ENCODE results near the gene CAB39. TPM values are rescaled to one million over a fixed set of nuclear protein-coding genes. Genes with fewer than 3 reads are reported as not detected.

The CAB39 gene
- polyA plus RNA-seq, 1 of the 3 experiments (the other 2 are of a cell fraction): 15.7 TPM

GRCh38 chr2:230790981-230791380, 78.3 kb downstream of the CAB39 start (continued):
- TF ChIP-seq IRF3 (IDR thresholded peaks at IDR 0.05; ENCODE audit: low read depth, low read length) (no peak), USF1 (IDR thresholded peaks at IDR 0.05; ENCODE audit: borderline replicate concordance, low read depth) (no peak)

GRCh38 chr2:230793572-230794359, 81.1 kb downstream of the CAB39 start:
- Histone ChIP-seq H3K27ac (ENCODE audit: low read depth in 2 of 2, low read length in 1 of 2) (peak overlapping the region; percentile 50 to 92), H2AFZ (ENCODE audit: low read depth) (no peak overlapping the region), H3F3A (replicated peaks; ENCODE audit: insufficient read depth) (peaks cover 37% of the 10 kb centered on the region), H3K9me2 (no peaks in the 10 kb centered on the region), H4K20me1 (ENCODE audit: insufficient read depth) (peaks cover 16% of the 10 kb centered on the region), H3K27me3 (ENCODE audit: insufficient read depth) (no peaks in the 10 kb centered on the region), H3K4me3 (ENCODE audit: low read depth in 2 of 2, low read length in 1 of 2) (peak overlapping the region in 1 of 2 experiments; percentile 47; a peak in 2 of 4 replicates), H3K4me2 (peak overlapping the region; percentile 71), H3K9me3 (no peaks in the 10 kb centered on the region), H3K79me2 (ENCODE audit: insufficient read depth) (peaks cover 27% of the 10 kb centered on the region), H3K9ac (peak overlapping the region; percentile 39), H3K4me1 (ENCODE audit: control insufficient read depth in 1 of 2, insufficient read depth in 2 of 2, low read depth in 1 of 2, low read length in 1 of 2) (peaks cover 8 to 31% of the 10 kb centered on the region in 2 experiments), H3K36me3 (replicated peaks in 1 of 2; ENCODE audit: control insufficient read depth in 1 of 2, insufficient read depth in 2 of 2, low read length in 1 of 2) (peaks cover 20 to 38% of the 10 kb centered on the region in 2 experiments)
- CTCF ChIA-PET: interaction anchor here (1.1 to 2.1 kb wide), 3 partner anchors 16 to 92 kb away, joined by 3 to 8 read pairs (median 6); no protein-coding TSS in a partner anchor
- DNase-seq: no peak
- 43% methylated on average over 8 of the region's 8 CpGs for WGBS (ENCODE audit: low lambda C conversion rate)
- POLR2A ChIA-PET: no interaction called here
- TF ChIP-seq NFIC (IDR thresholded peaks at IDR 0.05; ENCODE audit: borderline replicate concordance): peak; percentile 79
- TF ChIP-seq POLR2AphosphoS5 (IDR thresholded peaks at IDR 0.05; ENCODE audit: low read depth, low read length): peak; percentile 67; the same call in 1 of the 2 replicates
- no peak for TF ChIP-seq RFX5 (IDR thresholded peaks at IDR 0.05; ENCODE audit: low read length)
- 0 out of 2 replicates have a peak, but pooled peaks have one; percentile 33 for TF ChIP-seq ZBTB33 (IDR thresholded peaks at IDR 0.05; ENCODE audit: borderline replicate concordance, low read depth)
- peak; percentile 96 for TF ChIP-seq JUND (IDR thresholded peaks at IDR 0.05)
- peak; percentile 40; the same call in 1 of the 2 replicates for TF ChIP-seq TEAD4 (IDR thresholded peaks at IDR 0.05; ENCODE audit: borderline replicate concordance, insufficient read depth)
- peak; percentile 77; the same call in 1 of the 2 replicates for TF ChIP-seq SIN3A (IDR thresholded peaks at IDR 0.05; ENCODE audit: borderline replicate concordance, low read depth, low read length)
- TF ChIP-seq USF1 (IDR thresholded peaks at IDR 0.05; ENCODE audit: borderline replicate concordance, low read depth): no peak
- no peak for TF ChIP-seq RAD21 (IDR thresholded peaks at IDR 0.05; ENCODE audit: low read length)
- peak; percentile 94 for TF ChIP-seq TCF12 (IDR thresholded peaks at IDR 0.05)
- peak; percentile 32; the same call in 1 of the 2 replicates for TF ChIP-seq MEF2A (IDR thresholded peaks at IDR 0.05; ENCODE audit: borderline replicate concordance, low read depth)
- no peak for TF ChIP-seq EZH2phosphoT487 (IDR thresholded peaks at IDR 0.05; ENCODE audit: borderline replicate concordance, low read depth)
- TF ChIP-seq EP300 (IDR thresholded peaks at IDR 0.05; ENCODE audit: borderline replicate concordance in 1 of 2, low read depth in 1 of 2, low read length in 1 of 2): peak in 1 of 2 experiments; percentile 87; a peak in 2 of 4 replicates
- no peak for TF ChIP-seq FOXM1 (IDR thresholded peaks at IDR 0.05; ENCODE audit: low read depth)
- TF ChIP-seq PBX3 (IDR thresholded peaks at IDR 0.05): peak; percentile 73
- no peak for TF ChIP-seq FOXJ3 (CRISPR knock-in tag; IDR thresholded peaks at IDR 0.05)
- peak; percentile 55; the same call in 1 of the 2 replicates for TF ChIP-seq MAX (IDR thresholded peaks at IDR 0.05; ENCODE audit: low read depth)
- TF ChIP-seq CHD2 (IDR thresholded peaks at IDR 0.05; ENCODE audit: low read length, partially characterized antibody): no peak
- peak; percentile 97 for TF ChIP-seq FOSL2 (IDR thresholded peaks at IDR 0.05; ENCODE audit: borderline replicate concordance, low read depth)
- TF ChIP-seq RXRA (IDR thresholded peaks at IDR 0.05; ENCODE audit: borderline replicate concordance, low read depth): peak; percentile 82; the same call in 1 of the 2 replicates
- TF ChIP-seq CTCF (IDR thresholded peaks at IDR 0.05): no peak

All from SK-N-SH (cell line).